ENCODE data around the gene CYP27C1.

Gene CYP27C1

DNA sequence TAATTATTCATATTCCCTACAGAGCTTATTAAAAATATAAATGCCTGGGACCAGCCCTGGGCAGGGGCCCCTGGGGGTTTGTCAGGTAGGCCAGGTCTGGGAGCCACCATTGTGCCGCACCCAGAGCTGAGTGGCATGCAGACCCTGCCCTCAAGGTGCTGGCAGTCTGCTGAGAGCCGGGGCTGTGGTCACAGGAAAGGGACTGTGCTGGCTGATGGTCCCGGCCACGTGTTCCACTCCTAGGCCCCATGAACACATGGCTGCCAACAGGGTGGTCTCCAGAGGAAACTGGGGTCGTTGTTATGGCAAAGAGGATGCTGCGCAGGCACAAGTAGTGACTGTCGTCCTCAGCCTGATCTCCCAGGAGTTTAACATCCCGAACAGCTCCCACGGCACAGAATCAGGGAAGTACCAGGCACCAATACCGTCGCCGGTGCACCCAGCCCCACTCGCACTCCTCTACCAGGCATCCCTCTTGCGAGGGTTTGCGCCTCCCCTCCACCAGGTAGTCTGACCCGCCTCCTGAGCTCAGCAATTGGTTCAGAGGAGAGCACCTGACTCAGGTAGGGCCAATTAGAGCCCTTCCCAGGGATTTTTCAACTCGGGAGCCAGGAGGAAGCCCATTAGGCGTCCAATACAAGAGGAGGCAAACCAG, 73.9 kb downstream of the CYP27C1 start:
- no peak for DNase-seq

DNA sequence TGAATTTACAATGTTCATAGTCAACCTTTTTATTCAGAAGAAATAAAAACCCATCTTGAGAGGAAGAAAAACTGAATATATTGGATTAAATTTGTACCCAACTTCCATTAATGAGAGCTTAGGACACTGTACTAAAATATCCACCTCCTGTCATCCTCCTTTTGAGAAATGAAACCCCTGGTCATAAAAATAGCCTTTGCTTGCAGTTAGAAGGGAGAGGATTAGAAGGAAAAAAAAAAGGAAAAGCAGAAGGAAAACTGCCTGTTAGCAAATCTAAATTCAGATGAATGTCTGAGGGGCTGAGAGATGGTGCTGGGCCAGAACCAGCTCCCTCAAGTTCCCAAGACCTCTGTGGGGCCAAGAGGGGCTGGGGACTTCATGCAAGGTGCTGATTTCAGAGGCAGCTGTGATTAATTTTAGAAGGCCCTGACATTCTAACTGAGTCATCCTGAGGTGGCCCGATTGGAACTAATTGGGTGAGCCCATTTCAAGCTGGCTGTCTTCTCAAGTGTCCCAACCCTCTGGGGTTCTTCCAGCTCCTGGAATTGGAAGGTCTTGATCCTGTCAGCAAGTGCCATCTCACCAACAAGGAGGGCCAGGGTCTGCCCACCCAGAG, 74.7 kb downstream of the CYP27C1 start:
- no peak for DNase-seq

DNA sequence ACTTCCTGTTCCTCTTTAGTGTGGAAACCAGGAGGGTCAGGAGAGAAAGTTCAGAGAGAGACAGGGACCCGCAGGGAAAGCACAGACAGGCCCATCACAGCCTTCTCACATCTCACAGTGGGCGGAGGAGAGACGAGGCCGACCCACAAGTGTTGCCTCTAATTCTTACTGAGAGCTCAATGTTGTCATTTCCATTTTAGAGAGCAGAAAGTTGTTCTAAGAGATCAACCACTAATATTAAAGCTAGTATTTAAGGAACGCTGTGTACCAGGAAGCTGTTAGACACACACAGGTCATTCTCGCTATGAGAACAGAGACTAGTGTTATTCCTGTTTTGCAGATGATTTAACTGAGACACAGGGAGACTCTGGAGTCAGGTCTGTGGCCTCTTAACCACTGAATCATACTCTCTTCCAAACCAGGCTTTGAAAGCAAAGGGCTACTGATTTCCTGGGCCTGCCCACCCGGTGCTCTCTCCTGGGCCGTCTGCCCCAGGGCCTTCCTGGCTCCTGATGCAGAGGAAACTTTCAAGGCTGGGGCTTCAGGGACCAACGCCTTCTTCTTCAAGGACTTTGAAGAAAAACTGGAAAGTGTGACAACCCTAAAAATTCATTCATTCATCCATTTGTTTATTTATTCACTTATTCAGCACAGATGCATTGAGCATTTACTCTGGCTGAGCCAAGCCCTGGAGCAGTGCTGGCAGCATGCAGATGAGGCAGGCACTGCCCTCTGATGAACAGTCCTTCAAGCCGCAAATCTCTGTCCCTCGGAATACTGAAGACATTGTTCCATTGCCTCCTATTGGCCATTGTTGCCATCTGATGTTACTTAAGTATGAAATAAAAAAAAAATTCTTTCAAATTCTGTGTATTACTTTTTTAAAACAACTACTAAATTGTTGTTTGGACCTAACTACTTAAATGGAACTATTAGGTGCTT, 76.0 kb downstream of the CYP27C1 start:
- DNase-seq: no peak

DNA sequence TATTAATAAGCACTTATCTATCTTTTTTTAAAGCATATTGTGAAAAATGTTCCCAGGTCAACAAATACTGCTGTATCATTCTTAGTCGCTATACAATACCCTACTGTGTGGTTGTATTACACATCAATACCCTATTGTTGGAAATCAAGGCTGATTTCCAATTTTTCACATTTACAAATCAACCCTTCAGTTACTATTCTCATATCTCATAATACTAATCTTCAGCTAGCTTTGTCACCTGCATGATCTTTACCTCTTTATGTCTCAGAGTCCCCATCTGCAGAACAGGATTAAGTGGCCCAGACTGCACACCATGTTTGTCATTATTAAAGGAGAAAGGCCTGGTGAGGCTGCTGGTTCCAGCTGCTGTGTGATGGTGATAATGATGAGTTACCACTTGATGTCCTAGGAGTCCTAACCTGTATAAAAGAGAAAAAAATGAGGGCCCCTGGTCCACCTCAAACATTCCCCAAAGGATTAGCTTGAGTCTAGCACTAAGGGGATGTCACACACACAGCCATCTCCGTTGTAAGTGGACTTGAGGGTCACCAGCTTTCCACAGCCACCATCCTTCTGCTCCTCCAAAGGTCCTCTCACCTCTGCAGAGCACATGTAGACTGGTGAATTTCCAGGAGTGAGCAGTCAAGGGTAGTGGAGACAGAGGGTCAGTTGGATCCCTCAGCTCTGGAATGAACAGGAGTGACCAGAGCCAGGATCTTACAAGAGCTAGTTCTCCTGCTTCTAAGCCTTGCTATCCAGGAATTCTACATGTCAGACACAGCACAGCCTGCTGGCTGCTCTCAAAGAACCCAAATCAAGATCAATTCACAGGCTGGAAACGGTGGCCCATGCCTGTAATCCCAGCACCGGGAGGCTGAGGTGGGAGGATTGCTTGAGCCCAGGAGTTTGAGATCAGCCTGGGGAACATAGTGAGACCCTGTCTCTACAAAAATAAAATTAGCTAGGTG, 77.2 kb downstream of the CYP27C1 start:
- no peak for DNase-seq

DNA sequence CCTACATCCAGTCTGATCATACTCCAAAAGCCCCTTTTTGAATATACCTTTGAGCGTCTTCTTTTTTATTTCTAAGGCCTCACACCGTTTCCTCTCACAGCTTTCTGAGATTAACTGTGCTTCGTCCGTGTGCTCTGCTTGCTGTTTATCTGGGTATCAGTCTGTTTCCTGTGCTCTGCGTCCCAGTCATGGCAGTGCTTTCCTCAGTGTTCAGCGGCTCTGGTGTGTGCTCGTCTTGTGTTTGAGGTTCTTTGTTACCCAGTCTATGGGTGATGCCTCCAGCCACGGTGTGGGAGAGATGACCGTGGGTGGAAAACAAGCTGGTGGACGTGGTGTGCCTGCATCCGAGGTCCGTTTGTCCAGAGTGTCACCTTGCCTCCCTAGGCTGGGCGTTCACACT, 79.6 kb downstream of the CYP27C1 start:
- DNase-seq: no peak

DNA sequence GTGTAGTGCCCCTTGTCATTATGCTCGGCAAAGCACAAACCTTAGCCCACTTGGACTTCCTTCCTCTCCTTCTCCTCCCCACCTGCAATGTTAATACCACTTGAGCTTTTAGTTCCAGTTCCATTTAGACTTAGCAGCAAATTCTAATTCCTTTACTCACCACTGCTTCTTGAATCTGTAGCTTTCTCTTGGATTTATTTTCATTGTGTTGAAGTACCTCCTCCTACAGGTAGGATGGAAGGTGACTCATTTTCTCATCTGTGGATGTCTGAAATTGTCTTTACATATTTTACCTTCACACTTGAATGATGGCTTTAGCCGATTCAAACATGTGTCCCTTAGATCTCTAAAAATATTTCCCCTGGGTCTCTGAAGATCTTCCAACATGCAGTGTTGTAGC, 80.3 kb downstream of the CYP27C1 start:
- no peak for DNase-seq

DNA sequence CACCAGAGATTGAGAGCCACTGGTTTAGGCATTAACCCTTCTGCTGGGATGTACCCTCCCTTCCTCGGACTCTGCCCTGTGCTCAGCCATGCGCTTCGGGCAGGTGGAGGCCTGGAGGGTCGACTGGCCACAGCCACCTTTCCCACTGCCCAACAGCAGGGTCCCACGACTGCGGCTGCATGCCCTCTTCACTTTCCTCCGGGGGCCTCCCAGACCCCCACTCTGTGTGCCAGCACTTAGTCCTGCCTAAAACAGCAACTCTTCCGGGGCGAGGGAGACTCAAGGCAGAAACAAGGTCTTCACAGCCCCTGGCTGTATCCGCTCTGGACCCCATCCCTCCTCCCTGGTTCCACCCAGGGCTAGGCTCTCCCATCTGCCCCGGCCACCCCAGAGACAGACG, 81.8 kb downstream of the CYP27C1 start:
- DNase-seq: no peak

DNA sequence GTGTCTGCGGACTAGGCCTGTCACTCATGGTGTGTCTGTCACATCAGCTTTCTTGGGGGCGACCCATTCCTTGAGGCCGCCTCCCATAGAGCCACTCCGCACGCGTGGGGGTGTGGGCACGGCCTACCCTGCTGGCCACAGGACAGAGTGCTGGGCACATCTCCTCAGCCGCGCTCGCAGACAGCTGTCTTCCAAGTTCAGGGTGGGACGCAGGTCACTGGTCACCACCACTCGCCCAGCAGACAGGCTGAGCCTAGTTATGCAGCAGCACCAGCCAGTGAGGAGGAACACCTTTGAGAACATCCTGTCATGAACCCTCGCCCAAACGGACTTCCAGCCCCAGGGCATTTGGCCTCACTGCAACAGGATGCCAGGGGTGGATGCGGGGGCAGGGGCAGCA, 82.4 kb downstream of the CYP27C1 start:
- no peak for DNase-seq

DNA sequence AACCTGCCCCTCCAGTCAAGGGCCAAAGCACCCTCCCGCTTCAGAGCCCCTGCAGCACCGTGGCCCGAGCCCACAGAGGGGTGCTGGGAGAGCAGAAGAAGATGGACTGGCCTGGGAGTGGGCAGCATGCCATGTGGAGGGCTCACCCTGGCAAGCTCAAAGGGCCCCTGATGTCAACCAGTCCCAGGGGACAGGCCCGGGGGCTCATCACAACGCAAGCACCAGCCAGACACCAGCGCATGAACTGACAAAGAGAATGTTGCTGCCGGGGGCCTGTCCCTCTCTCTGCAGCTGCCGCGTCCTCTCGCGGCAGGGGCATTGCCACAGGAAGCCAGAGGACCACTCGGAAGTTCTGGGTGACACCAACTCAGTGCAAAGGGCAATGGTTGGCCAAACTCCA, 82.9 kb downstream of the CYP27C1 start:
- no peak for DNase-seq

DNA sequence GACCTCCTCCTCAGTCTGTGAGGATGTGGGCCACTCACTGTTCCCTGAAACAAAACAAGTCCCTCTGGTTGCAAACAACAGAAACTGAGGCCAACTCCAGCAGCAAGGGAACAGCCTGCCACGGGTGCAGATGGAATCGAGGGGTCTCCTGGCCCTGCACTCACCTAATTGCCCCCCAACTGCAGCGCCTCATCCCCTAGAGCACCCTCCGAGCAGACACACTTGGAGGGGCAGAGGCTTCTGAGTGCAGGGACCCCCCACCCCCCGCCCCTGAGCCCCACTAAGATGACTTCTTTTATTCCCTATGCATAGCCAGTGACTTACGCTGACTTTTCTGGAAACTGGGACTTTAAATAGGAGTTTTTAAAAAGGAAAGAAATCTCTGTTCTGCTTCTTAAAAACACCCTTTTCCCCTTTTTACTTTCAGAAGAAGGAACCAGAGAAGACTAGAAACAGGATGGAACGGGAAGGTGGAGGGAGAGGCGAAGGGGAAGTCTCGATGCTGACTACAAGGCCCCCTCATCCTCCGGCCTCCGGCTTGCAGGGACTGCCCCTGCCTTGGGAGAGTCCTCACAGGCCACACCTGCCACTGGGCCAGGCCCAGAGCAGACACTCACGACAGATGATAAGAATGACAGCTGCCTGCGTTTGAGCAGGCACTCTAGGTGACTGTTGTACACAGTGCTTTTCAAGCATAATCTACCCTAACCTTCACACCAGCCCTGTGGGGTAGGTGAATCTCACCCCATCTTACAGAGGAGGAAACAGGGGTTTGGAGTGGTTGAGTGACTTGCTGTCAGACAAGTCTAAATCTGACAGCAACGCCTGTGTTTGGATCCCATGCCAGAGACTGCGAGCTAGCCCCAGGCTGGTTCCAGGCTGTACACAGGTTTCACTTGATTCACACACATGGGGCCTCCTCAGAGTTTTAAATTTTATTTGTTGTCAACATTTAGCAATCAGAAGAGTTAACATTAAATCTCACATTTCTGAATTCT, 85.0 kb downstream of the CYP27C1 start:
- no peak for DNase-seq

DNA sequence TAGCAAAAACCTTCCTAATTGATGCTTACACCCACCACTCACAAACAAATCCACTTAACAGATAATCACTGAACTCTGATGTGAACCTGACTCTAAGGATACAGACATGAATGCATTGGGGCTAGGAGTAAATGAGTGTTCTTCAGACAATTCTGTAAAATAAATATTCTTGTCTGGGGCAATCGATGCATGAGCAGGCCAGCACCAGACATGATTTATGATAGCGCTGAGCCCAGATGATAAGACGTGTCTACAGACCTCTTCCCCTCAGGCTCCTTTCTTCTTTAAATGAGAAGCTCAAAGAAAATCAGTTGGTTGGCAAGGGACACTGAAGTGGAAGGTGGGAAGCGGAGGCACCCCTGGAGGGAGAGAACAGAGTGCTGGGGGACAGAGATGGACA, 85.9 kb downstream of the CYP27C1 start:
- DNase-seq: no peak
